Retinal pigment epithelial cell (primary cell): Measurements from ENCODE around the gene DMD.

ENCODE experiments used
- DNase-seq: peaks from one replicate; pipeline ENCODE4 v3.0.0-alpha.2; 2010; ENCODE audit warnings: low read depth
- H3K4me3 ChIP-seq: 2 replicates; pipeline ENCODE4 v1.5.1; 2011; ENCODE audit warnings: mild to moderate bottlenecking, low read length, control low read depth, moderate library complexity
- CTCF ChIP-seq: conservative IDR thresholded peaks from 2 replicates; pipeline ENCODE4 v1.5.1; 2011; ENCODE audit warnings: low read depth, low read length, control low read depth, inconsistent platforms

The DMD gene

GRCh38 chrX:32874839-32875238 lies 336.5 kb downstream of the DMD start:
- no peak overlapping the region for H3K4me3 ChIP-seq
- DNase-seq, result no peak
- no peak for TF ChIP-seq CTCF

GRCh38 chrX:32873786-32874185 lies 337.6 kb downstream of the DMD start:
- DNase-seq, result no peak

GRCh38 chrX:32871636-32872035 lies 339.7 kb downstream of the DMD start:
- DNase-seq, result no peak
- no peak overlapping the region for H3K4me3 ChIP-seq

More at GRCh38 chrX:32873786-32874185, 337.6 kb downstream of the DMD start:
- TF ChIP-seq CTCF, result no peak
- no peak overlapping the region for H3K4me3 ChIP-seq

GRCh38 chrX:32868524-32868895 lies 342.8 kb downstream of the DMD start:
- H3K4me3 ChIP-seq, result no peak overlapping the region
- DNase-seq, result no peak
- no peak for TF ChIP-seq CTCF

More at GRCh38 chrX:32871636-32872035, 339.7 kb downstream of the DMD start:
- no peak for TF ChIP-seq CTCF

- DNase-seq, result no peak
- no peak for TF ChIP-seq CTCF
- no peak overlapping the region for H3K4me3 ChIP-seq
Measured at GRCh38 chrX:32867781-32868523, 343.4 kb downstream of the DMD start.

- no peak for DNase-seq
- TF ChIP-seq CTCF, result no peak
- no peak overlapping the region for H3K4me3 ChIP-seq
Measured at GRCh38 chrX:32852203-32852602, 359.1 kb downstream of the DMD start.

- no peak for TF ChIP-seq CTCF
- H3K4me3 ChIP-seq, result no peak overlapping the region
- no peak for DNase-seq
Measured at GRCh38 chrX:32851556-32851955, 359.8 kb downstream of the DMD start.
